HPDE6-E6E7 (cell line): Measurements from ENCODE around the gene HLF.

ENCODE experiments used
- DNase-seq: peaks from one replicate; pipeline ENCODE4 v3.0.0; 2011; ENCODE audit warnings: missing footprints; ENCODE audit errors: extremely low spot score

Gene HLF

DNA sequence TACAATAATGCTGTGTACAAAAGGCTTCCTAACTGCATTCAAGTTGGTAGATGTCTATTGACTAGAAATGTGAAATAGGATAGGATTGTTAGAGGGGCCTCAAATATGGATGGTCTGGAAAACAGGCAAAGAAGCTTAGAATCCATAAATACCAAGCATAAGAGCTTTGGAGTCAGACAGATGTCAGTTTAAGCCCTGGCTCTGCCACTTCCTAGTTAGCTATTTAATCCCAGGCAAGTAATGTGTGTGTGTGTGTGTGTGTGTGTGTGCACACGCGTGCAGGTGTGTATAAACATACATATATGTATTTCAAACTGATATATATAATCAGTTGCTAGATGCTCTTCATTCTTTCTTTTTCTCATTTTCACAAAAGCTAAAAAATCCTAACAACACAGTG is 90.2 kb downstream of the HLF start:
- no peak for DNase-seq

DNA sequence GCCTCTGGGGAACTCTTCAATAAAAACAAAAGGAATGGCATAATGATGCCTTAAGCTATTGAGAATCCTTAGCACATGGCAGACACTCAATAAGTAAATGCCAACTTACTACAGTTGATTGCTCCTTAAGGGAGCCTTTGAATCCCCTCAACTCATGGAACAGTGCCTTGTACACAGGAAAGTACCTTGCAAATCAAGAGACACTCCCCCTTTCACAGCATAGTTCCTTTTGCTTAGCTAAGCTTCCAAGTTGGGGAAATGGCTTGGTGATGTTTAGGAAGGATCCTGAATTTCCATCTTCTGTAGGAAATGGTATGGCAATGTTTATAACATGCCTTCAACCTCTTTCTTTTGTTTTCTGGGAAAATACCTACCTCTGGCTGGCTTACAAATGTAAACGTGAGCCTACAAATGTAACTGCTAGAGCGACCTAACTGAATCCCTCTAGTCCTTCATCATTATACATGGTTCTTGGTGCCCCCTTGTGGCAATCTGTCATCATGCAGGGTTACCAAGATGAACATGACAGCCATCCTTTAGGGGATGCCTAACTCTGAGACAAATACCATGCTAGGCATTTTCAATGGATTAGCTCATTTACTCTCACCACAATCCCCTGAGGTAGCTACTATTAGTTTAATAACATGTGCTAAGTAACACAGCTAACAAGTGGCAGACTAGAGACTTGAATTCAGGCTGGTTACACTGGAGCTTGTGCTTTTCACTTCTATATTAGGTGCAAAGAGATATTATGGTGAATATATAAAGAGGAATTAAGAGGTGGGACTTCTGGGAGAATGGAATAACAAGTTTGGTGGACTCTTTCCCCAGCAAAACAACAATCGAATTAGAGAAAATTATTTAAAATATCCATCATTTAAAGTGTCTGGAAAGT is 91.9 kb downstream of the HLF start:
- peak; percentile 79 for DNase-seq

DNA sequence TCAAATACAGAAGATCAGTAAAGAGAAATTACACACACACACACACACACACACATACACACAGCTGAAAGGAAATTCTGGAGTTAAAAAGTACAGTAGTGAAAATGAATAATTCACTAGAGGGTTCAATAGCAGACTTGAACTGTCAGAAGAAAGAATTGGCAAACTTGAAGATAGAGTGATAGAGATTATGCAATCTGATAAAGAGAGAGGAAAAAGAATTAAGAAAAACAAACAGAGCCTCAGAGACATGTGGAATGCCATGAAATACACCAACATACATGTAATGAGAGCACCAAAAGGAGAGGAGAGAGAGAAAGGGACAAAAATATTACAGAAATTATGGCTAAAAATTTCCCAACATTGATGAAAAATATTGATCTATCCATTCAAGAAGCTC is 96.2 kb downstream of the HLF start:
- no peak for DNase-seq

DNA sequence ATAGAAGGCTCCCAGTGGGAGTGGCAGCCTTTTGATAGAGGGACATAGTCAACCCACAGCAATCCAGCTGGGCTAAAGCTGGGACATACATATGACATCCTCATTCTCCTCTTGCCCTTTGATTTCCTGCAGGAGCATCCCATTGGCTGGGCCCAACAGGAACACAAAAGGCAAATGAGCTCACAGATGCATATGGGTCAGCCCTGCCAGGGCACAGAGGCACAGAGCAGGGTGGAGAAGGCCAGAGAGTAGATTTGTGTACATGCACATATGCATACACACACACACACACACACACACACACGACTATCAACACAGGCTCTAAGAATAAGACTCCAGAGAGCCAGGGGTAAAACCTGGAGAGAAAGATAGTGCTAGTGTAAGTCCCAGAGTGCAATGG is 98.3 kb downstream of the HLF start:
- DNase-seq, result no peak

DNA sequence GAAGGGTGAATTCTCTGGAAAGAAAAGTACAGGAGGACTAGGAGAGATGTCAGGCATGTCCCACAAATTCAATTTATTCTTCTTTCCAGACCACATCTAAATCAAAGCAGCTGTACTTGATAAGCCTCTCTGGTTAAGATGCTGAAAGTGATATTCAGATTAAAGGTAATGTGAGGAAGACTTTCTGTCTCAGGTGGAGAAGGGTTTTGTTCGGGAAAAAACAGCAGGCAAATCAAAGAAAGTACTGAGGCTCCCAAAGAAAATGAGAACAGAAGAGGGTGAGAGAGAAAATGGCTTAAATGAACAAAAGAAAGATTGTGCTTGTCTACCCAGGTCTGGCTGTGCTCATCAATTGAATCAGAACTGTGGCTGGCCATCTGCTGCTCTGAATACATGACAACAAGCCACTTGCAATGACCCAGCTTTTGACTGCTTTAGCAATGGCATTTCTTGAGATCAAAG is 101.3 kb downstream of the HLF start:
- no peak for DNase-seq

DNA sequence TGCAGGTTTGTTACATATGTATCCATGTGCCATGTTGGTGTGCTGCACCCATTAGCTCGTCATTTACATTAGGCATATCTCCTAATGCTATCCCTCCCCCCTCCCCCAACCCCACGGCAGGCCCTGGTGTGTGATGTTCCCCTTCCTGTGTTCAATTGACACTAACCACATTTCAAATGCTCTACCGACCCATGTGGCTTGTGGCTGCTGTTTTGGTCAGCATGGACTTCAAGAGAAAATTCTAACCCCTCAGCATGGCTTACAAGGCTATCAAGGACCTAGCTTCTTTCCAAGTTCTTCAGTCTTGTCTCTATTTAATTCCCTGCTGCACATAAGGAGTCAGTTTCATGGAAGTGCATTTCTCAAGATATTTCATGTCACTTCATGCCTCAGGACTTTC is 103.9 kb downstream of the HLF start:
- no peak for DNase-seq
